GM20431 (cell line): ENCODE measurements around the gene BMPR1B.

Experiments used
- in situ Hi-C: fragments of 300-500 bp; cut with MseI, MboI; formaldehyde crosslinking; loops from one replicate; pipeline ENCODE4 v1.15.0; 2020; ENCODE audit warnings: low sequenced_read_pairs; ENCODE audit not compliant: unreplicated experiment

The BMPR1B gene

DNA sequence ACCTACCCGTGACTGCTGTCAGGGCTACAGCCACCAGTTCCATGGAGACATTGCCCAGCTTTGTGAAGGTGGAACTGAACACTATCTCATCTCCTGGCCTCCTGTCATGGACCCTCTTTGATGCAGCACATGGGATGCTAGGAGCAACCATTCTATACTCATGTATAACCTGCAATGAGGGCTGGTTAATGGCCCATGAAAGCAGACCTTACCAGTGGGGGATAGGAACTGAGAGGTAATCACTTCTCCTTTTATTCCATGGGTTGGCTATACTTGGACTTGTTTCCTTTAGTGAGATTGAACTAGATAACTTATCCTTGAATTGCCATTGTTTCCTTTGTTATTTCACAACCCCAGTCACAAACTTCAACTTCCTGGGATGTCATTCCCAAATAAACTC, 310.6 kb downstream of the BMPR1B start:
- in situ Hi-C loops: no loop called here

DNA sequence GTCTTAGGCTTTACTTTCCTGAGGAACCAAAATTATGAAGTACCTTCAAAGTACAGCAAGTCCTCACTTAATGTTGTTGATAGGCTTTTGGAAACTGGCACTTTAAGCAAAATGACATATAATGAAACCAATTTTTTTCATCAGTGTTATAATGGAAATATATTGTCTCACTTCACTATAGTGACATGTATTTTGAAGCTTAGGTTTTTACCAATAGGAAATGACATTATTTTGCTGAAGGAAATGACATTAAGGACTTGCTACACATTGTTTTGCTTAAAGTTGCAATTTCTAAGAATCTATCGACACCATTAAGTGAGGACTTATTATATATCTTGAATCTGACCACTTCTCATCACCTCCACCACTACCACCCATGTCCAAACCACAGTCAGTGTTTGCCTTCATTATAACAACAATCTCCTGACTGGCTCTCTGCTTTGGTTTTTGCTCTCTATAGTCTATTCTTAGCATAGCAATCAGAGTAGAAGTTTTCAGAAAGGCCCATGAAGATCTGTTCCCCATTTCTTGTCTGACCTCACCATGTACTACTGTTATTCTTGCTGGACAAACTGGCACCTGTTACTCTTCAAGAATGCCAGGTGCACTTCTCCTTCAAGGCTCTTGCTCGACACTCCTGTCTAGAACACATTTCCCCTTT, 311.2 kb downstream of the BMPR1B start:
- in situ Hi-C loops: no loop called here

DNA sequence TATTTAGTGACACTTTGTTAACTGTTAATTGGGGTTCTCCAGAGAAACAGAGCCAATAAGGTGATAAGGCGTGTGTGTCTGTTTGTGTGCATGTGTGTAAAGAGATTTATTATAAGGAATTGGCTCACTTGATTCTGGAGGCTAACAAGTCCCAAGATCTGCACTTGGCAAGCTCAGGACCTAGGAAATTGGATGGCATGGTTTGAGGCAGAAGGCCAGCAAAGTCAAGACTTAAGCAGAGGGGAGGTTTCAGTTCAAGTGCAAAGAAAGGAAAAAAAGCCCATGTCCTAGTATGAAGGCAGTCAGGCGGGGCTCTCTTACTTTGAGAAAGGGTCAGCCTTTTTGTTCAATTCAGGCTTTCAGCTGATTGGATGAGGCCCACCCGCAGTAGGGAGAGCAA, 314.1 kb downstream of the BMPR1B start:
- in situ Hi-C loops: no loop called here

DNA sequence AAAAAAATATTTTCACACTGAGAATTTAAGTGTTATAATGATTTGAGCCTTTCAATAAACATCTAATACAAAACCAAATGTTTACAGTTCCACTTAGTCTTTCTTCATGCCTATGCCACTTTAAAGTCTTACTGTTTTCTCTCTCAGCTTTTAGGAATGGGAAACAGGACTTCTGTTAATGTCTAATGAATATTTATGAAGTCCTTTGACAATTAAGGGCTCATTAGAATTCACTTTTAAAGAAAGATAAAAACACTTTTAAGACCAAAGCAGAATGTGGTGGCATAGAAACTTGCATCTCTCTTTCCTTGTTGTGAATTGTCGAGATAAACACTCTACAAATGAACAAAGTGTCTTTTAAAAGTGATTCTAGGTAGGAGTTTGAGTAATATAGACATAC, 315.9 kb downstream of the BMPR1B start:
- in situ Hi-C loops: no loop called here

DNA sequence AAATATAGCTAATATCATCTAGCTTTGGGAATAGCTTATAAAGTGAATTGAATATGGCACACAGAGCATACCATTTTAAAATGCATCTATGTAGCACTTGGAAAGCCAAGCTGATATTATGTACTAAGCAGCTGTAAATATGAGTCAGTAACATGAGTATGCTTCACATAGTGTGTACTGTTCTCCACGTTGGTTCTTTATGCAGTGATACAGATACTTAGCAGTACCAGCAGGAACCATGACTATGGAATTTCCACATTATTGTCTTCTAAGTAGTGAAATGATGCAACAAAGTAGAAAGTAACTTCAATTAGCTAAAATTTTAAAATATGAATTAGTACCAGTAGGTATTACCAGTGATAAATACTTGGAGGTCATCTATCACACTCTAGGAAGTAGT, 320.1 kb downstream of the BMPR1B start:
- in situ Hi-C loops: no loop called here

DNA sequence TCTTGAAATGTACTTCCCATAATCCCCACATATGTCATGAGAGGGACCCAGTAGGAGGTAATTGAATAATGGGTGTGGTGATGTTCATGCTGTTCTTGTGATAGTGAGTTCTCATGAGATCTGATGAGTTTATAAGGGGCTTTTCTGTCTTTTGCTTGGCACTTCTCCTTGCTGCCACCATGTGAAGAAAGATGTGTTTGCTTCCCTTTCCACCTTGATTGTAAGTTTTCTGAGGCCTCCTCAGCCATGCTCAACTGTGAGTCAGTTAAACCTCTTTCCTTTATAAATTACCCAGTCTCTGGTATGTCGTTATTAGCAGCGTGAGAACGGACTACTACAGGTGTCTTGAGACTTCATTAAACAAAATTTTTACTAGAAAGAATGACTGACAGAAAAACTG, 323.2 kb downstream of the BMPR1B start:
- in situ Hi-C loops: no loop called here

DNA sequence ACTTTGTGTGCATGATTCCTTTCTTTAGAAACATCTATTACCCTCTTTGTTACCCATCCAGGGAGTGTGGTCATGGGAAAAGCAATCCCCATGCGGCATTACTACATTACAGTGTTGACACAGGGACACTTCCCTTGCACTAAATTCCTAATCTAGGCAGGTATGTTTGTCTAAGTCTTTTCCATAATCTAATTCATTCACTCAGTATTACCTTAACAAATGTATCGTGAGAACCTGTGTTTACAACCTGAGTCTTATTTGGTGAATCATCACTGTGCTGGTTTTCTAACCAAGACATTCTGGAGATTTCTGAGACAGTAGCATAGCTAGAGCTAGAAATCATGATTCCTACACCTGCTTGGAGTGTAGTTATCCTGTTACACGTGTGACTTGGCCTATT, 326.8 kb downstream of the BMPR1B start:
- in situ Hi-C loops: no loop called here

DNA sequence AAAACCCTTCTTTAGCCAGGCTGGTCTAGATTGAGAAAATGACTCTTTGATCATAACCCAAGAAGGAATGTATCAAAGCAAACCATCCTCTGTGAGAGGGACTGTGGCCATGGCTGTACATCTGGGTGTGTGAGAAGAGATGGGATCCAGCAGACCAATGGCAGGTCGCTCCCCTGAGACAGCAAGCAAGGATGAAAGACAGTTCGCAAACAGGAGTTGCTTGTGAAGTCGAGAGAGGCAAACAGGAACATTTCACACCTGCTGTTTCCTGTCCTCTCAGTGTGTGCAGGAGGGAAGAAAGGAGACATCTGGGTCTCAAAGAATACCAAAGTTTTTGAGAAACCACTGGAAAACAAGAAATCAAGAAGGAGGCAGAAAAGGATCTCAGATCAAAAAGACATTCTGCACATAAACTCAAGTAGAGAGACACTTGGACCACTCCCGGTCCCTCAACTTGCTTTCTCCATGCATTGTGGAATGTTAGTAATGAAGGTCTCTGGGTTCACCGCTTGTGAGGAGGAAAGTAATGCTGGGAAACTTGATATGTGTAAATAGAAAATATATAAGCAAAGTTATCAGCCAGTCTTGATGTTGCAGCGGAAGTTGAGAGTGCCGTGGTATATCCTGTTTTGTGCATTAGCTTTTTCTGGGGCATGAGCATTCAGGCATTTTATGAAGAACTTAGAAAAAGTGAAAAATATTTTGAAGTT, 327.5 kb downstream of the BMPR1B start:
- in situ Hi-C loops: no loop called here

DNA sequence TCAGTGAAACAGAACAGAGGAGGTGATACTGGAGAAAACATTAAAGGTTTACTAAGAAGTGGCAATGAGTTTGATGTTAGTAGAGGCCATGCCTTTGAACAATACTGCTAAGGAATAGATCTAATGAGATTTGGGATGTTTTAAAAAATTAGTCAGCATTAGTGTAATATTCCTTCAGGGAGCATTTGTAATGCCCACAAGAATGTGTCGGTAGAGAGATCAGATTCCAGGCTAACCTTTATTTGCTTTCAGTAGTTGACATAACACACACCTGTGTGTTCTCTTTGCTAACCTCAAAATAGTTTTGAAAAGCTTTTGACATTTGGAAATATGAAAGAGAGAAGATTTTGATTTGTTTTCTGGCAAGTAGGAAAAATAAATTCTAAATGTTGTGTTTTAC, 328.8 kb downstream of the BMPR1B start:
- in situ Hi-C loops: no loop called here

DNA sequence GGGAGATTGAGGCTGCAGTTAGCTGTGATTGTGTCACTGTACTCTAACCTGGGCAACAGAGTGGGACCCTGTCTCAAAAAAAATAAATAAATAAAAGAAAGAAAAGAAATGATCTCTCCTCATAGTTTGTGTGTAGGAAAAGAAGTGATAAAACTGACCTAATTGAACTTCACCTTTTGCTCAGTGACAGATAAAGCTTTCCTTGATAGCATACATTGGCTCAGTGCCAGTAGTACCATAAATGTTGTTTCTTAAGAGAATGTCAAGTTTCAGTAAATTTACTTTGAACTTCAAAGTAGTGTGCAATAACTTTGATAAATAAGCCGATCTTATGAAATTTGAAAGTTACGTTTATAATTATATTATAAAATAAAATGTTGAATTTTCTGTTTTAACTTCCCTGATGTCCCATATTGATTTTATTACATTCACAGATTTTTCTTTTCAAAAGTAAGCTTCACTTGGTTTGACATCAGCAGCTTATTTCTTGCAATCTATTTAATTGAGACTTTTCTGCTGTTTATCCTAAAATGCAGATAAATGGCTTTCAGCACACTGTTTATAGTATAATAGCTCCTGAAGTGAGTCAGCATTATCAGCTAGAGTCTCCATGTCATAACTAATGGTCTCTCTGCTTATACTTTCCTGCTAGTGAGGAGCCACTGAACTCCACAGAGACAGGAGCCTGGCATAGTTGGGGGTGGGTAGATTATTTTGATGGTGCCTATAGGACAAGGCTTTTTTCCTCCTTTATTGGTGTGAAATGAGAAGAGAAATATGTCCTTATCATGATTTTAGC, 330.1 kb downstream of the BMPR1B start:
- in situ Hi-C loops: no loop called here

DNA sequence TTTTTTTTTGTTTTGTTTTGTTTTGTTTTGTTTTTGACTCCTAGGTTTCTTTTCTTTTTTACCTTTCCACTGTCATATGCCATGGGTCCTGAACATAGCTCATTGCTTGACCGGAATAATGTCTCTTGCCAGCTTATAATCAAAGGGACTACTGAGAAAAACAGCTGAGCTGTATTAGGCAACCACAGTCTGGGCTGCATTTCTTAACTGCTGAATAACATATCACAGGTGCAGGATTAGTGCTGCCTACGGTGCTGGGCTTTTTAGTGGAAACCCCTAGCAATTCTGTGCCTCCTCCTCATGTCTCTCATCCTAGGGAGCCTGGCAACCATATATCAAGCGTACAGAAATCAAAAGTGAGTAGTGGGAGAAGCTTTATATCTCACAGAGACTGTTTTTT, 333.5 kb downstream of the BMPR1B start:
- in situ Hi-C loops: no loop called here

DNA sequence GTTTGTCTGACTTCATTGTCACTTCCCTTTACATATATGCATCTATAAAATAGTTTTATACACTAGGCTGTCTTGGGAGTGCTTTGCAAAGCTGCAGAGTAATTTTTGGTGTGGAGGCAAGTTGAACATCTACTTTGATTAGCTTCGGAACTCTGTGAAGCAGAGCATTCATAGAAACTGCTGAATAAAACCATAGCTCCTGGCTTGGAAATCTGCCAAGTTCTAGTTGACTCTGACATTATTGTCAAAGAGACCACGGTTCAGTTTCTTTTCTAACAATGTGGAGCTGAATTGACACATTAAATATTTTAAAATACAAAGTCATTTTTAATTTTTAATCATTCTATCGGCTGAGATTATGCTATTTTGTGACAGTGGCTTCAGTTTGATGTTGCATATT, 335.0 kb downstream of the BMPR1B start:
- in situ Hi-C loops: no loop called here

DNA sequence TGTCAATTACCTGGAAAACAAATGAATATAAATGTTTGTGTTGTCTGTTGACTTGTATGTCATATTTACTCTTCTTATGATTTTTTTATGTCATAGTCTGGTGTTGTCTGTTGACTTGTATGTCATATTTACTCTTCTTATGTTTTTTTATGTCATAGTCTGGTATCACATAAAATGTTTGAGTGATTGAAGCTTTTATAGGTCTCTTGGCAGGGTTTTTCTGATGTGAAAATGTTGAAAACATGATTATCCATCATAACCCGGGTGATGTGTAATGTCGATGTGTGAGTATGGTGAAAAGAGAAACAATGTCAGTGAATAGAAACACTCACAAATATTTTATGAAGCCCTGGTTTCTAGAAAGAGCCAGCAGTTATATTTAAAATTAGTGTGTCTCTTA, 335.7 kb downstream of the BMPR1B start:
- in situ Hi-C loops: no loop called here

DNA sequence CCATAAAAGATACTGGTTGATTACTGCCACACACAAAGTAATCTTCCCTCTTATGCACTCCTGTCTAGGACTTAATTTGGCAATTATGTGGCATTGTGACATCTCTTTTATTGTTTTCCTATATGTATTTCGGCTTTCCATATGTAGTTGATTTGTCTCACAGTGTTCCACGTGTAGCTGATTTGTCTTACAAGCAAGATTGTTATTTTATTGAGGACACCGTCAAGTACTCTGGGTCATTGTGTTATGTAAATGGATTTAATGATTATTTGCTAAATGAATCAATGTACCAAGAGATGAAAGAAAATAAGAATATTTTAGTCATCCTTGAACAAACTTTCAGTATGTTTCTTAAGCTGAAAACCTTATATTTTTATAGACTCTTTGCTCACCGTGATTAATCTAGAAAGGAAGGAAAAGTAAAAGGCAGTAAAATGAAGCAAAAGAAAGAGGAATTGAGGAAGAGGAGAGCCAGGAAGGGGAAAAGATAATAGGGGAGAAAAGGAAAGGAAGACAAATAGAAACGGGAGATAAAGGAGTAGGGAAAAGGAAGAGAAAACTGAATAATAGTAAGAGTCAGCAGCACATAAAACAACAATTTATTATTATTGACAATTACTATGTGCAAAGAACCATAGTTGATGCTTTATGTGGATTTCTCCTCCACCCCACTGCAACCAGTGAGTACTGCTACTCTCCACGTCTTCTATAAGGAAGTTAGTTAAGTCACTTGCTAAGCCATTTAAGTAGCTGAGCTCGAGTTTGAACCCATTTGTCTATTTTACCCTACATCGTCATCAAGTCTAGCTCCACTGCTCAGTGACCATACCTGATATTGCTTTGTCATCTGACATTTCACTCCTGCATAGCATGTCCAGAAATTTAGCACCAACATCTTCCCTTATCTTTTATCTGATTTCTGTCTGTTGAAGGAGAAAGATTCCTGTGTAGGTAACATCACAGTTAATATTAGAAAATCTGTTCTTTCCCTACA, 336.5 kb downstream of the BMPR1B start:
- in situ Hi-C loops: no loop called here

DNA sequence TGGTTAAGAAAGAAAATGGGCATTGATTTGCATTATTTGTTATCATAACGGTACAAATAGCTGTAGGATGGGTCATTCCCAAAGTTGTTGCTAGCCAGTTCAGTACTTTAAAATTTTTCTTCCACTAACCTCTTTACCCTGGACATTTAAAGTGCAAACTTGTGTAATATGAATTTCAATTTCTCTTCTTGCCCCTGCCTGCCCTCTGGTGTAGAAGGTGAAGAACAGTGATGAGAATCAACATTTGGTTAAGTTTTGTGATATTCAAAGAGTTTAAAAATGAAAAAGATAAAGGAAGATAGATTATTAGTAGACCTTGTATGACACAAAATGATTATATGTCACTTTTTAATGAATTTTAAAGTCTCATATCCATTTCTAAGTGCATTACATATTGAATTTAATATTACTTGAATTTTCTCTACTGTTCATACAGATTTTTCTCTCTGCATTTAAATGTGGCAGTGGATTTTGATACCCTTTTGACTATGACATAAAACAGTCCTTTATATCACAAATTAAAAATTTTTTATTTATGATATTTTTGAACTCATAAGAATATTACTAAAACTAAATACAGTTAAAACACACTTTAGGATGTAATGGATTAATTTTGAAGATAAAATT, 337.7 kb downstream of the BMPR1B start:
- in situ Hi-C loops: no loop called here

DNA sequence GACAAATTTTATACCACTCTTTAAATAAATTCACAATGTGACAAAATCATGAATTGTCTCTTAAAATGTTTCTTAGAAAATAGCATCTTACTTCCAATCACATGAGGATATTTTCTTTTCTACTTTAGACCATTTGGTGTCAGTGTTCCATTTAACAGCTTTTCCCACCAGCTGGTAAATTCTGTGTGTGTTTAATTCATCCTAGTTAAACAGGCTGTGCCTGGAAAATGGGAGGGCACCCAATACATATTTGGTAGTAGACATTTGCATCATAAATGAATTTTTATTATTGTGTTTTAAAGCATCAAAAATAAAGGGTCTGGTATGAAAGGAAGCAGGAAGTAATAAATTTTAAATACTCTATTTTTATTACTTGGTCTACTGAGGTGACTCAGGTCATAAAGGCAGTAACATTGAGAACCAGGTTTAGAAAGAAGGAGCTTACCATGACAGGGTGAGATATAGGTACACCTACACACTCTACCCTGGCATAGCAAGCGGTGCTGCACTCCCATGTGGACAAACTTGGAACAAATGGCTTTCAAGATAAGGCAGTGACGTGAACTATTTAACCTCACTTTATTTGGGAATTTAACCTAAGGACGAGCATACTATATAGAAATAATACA, 344.5 kb downstream of the BMPR1B start:
- in situ Hi-C loops: no loop called here

DNA sequence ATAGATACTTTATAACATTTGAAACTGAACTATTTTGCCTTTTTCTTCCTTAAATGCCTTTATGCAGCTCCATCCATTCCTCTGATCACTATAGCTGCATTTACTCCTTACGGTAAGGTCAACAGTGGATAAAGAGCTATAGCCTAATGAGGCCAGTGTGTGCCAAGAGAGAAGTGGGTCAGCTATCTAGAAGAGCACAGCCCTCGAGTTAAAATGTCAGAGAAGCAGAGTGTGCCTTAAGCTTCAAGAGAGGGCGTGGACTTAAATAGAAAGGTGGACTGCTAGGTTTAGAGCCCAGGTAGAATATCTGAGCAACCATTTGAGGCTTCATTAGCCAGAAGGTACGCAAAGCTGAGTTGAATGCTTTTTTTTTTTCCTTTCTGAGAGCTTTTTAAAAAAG, 347.4 kb downstream of the BMPR1B start:
- in situ Hi-C loops: no loop called here

DNA sequence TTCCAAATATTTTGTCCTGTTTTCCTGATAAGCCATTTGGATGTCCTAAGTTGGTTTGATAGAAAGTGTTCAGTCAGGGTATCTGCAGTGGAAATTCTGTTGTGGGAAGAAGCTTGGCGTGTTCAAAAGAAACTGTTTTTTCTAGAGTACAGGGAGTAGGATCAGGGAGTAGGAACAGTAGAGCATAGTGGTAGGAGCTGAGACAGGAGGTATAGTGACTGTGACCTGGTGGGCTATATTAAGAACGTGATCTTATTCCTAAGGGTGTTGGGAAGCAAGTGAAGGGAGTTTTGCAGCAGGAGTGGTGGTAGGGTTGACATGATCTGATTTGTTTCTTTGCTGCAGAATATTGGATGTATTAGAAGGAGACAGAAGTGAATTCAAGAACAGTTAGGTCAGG, 348.2 kb downstream of the BMPR1B start:
- in situ Hi-C loops: no loop called here

DNA sequence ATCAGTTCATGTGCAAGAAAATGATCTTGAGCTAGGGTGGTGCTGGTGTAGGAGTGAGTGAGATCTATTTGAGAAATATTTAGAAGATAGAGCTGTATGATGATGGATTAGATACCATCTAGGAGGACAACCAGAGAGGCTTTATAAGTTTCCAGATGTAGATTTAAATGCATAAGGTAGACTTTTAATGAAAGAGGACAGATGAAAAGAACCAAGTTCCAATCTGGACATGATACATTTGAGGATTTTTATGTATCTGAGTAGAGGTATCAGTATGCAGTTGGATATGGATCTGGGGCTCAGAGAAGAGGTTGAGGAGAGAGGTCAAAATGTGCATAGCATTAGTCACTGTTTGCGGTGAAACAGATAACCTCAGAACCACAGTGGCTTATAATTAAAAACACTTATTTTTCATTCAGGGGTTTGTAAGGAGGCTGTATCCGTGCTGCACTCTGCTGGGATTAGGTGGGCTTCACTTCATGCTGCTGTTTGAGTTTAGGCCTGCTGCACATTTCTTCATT, 348.7 kb downstream of the BMPR1B start:
- in situ Hi-C loops: no loop called here
